GM11168 (cell line): ENCODE results near the gene ZNF48.

ENCODE experiments used
- in situ Hi-C: fragments of 300-500 bp; cut with MboI; formaldehyde crosslinking; loops from one replicate; pipeline ENCODE4 v1.12.0; 2022; ENCODE audit warnings: low sequenced_read_pairs; ENCODE audit not compliant: unreplicated experiment

The ZNF48 gene

GRCh38 chr16:30395155-30395991 lies at the start of gene ZNF48:
Gene ZNF48, plus strand, starts transcription at chr16:30395420. Its CDS starts 375 bp downstream, at chr16:30395795.
- in situ Hi-C loops = no loop called here

- in situ Hi-C loops = no loop called here
Measured at GRCh38 chr16:30346286-30346685, 48.9 kb upstream of the ZNF48 start.

DNA sequence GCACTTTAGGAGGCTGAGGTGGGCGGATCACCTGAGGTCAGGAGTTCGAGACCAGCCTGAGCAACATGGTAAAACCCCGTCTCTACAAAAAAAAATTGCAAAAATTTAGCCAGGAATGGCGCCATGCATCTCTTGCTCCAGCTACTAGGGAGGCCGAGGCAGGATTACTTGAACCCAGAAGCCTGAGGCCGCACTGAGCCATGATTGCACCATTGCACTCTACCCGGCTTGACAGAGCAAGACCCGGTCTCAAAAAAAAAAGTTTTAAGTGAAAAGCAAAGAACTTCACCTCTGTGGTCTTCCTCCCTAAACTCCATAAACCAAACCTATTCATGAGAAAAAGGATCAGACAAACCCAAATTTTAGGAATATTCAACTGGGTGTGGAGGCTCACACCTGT lies 47.1 kb upstream of the ZNF48 start:
- in situ Hi-C loops = no loop called here

DNA sequence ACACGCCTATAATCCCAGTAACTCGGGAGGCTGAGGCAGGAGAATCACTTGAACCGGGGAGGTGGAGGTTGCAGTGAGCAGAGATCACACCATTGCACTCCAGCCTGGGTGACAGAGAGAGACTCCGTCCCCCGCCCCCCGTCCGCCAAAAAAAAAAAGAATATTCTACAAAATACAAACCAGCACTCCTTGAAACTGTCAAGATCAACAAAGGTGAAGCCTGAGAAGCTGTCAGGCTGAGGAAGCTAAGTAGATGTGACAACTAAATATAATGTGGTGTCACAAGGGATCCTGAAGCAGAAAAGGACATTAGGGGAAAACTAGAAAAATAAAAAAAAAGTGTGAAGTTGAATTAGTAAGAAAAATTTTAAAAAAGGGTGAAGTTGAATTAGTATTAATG lies 46.3 kb upstream of the ZNF48 start:
- in situ Hi-C loops = no loop called here

DNA sequence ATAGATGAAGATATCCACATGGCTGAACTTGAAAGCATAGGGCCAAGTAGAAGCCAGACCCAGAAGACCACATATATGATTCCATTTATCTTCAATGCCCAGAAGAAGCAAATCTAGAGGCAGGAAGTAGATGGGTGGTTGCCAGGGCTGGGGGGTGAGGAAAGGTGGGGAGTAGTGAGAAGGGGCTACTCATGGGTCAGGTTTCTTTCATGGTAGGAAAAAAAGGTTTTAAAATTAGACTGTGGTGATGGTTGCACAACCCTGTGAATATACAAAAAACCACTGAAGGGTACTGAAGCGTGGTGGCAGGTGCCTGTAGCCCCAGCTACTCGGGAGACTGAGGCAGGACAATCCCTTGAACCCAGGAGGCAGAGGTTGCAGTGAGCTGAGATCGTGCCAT lies 45.5 kb upstream of the ZNF48 start:
- in situ Hi-C loops = loop anchor here (25.0 kb wide), 1 partner anchor 137 kb away; no protein-coding TSS in a partner anchor

DNA sequence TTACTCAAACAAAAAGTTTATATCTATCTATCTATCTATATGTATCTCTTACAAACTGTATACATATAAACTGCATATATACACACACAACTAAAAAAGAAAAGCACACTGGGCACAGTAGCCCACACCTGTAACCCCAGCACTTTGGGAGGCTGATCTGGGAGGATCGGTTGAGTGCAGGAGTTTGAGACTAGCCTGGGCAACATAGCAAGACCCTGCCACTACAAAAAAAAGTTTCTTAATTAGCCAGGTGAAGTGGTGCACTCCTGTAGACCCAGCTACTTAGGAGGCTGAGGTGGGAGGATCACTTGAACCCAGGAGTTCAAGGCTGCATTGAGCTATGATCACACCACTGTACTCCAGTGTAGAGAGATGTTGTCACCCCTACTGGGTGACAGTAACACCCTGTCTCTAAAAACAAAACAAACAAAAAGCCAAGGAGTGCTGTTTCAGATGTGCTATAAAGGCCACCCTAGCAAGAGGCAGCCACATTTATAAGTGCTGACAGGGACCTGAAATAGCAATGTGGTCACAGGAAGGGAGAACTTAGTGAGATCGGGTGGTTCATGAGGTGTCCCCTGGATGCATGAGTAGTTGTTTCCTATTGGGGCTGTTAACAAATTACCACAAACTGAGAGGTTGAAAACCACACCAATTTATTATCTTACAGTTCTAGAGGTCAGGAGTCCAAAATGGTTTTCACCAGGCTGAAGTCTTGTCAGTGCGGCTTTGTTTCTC lies 44.9 kb upstream of the ZNF48 start:
- in situ Hi-C loops = loop anchor here (25.0 kb wide), 1 partner anchor 138 kb away; no protein-coding TSS in a partner anchor

GRCh38 chr16:30351001-30351441 lies 44.2 kb upstream of the ZNF48 start:
- in situ Hi-C loops = loop anchor here (25.0 kb wide), 1 partner anchor 139 kb away; no protein-coding TSS in a partner anchor

- in situ Hi-C loops = loop anchor here (25.0 kb wide), 1 partner anchor 140 kb away; no protein-coding TSS in a partner anchor
Measured at GRCh38 chr16:30351586-30352419, 43.4 kb upstream of the ZNF48 start.

DNA sequence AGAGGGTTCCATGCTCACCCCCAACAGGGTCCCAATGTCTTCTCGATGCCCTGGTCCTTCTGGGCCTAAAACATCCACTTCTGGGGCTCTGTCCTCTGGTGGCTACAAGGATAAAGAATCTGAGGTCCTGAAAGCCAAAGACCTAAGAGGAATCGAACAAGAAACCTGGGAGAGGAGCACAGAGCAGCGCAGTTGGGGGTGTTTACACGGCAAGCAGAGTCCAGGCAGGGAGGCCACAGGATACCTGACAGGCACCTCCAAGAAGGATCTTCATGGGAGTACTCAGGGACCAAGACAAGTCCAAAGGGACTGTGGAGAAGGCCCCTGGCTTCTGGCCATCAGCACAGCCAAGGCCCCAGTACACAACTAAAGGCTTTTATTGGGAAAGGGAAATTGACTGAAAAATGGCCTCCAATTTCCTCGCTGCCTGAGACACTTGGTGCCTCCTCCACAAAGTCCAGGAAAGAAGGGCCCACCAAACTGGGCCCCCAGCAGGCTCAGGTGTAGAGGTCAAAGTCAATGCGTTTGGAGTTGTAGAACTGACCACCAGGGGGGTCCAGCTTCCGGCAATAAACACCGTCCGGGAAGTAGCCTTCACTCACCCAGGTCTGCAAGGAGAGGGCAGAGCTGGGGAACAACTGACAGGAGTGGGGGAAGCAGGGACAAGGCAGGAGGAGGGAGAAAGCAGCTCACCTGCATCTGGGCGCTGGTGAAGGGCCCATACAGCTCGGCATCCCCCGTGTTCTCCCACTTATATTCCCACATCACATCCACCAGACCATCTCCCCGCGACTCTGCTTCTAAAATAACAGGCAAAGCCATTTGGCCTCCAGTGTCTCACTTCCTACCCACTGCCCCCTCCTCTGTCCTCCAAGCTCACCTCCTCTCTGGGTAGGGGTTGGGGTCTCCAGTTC lies 42.5 kb upstream of the ZNF48 start:
- in situ Hi-C loops = loop anchor here (25.0 kb wide), 1 partner anchor 140 kb away; no protein-coding TSS in a partner anchor

- in situ Hi-C loops = loop anchor here (25.0 kb wide), 1 partner anchor 141 kb away; no protein-coding TSS in a partner anchor
Measured at GRCh38 chr16:30353438-30354129, 41.6 kb upstream of the ZNF48 start.

- in situ Hi-C loops = loop anchor here (25.0 kb wide), 1 partner anchor 142 kb away; no protein-coding TSS in a partner anchor
Measured at GRCh38 chr16:30354423-30355143, 40.6 kb upstream of the ZNF48 start.

GRCh38 chr16:30355144-30355953 lies 39.9 kb upstream of the ZNF48 start, which contains the start of gene CD2BP2:
Gene CD2BP2, minus strand, starts transcription at chr16:30355308. Its CDS starts 627 bp downstream, at chr16:30354681.
- in situ Hi-C loops = loop anchor here (25.0 kb wide), 1 partner anchor 143 kb away; no protein-coding TSS in a partner anchor

DNA sequence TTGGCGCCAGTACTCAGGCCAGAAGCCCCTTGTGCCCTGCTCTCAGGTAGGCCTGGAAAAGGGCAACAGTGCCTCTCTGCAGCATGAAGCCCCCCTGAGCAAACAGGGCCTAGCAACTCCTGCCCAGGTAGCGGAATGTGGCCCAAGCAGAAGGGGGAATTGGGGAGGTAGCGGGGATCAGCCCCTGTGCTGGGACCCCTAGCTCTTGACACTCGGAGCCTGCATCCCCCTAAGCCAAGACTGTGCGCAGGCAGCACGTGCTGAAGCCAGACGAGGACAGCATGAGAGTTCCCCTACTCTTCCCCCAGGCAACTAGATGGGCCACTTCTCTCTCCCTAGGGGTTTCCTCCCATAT lies 39.3 kb upstream of the ZNF48 start:
- in situ Hi-C loops = loop anchor here (25.0 kb wide), 1 partner anchor 144 kb away; no protein-coding TSS in a partner anchor

- in situ Hi-C loops = loop anchor here (25.0 kb wide), 1 partner anchor 144 kb away; no protein-coding TSS in a partner anchor
Measured at GRCh38 chr16:30356401-30357084, 38.7 kb upstream of the ZNF48 start.

- in situ Hi-C loops = loop anchor here (25.0 kb wide), 1 partner anchor 145 kb away; no protein-coding TSS in a partner anchor
Measured at GRCh38 chr16:30357085-30357714, 38.0 kb upstream of the ZNF48 start.
